Measurements from ENCODE around the gene CHCHD6.
A peak's percentile ranks its signal among the peaks of the same experiment; 100 is the strongest.

CHCHD6 gene

DNA sequence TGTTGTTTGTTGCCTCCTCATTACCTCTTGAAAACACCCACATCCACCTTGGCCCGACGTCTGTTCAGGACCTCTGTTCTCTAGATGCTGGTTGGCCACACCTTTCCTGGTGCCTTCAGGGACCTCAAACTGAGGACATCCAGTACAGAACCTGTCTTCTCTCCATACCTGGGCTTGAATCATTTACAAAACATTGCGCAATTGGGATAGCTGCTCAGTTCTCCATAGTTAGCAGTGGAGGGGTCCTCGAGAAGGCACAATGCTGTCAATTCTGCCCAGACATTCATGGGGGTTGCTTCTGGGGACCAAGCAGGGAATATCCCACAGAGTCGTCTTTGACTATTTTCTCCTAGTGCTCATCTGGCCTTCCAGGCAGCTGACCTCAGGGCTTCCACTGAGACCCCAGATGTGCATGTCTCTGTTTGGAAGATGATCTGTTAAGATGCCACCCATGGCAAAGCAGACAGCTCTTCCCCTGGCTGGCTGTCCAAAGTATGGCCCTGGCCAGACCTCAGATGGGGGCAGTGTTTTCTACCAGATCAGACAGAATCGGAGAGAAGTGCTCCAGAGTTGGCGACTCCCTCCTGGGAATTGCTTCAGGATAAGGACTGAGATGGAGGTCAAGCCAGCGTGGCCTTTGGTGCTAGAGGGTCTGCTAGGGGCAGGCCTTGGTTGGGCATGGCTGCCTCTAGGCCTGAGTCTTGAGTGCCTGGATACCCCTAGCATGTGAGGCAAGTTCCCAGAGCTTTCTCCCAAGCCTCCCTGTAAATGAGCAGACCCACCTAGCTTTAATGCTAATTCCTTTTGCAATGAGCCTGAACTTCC lies 46.1 kb downstream of the CHCHD6 start:
- peak; percentile 46 for DNase-seq (ENCODE audit: low spot score)
- no peak for TF ChIP-seq CTCF (IDR thresholded peaks at IDR 0.05)
- Histone ChIP-seq H3K4me3 (no peak overlapping the region), H3K27ac (no peak overlapping the region)

DNA sequence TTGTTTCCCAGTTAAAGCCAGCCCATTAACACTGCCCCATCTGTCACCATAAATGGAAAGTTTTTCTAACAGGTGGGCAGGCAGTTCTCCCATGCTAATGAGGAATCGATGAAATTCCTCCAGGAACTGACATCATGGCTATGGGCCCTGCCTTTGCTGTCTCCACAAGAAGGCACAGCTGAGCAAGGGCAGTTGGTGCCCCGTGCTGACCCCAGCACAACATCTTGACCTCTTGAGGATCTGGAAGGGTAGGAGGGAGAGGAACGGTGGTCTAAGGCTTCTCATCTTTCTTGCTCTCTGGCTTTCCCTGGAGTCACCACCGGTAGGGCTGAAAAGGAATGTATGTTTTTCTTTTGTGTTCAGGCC lies 46.7 kb downstream of the CHCHD6 start:
- peak; percentile 49 for DNase-seq (ENCODE audit: low spot score)
- Histone ChIP-seq H3K27ac (no peak overlapping the region), H3K4me3 (no peak overlapping the region)
- TF ChIP-seq CTCF (IDR thresholded peaks at IDR 0.05): no peak

DNA sequence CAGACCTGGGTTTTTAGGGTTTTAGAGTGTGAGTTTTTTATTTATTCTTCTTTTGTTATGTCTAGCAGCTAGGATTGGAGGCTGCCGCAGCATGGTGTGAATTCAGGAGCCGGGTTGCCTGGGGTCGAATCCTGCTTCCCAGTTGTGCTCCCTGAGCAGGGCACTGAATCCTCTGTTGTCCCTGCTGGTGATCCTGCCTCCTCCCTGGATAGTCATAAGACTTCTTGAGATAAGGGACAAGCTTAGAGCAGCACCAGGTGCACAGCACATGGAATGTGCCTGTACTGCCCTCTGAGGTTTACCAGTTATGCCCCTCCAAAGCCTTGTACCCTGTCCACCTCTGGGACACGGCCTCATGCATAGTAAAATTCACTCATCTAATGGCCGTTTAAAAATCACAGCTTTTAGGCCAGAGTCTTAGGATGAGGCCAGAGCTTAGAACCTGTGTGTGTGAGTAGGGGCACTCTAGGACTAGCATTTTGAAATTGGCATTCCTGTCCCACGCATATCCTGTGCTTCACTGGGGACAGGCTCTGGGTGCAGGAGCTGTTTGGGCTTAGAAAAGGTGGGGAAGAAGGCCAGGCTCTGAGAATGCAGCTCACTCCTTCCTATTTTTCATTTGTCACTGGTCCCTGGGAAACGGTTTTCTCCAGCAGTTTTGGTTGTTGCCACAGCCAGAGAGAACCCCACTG lies 47.7 kb downstream of the CHCHD6 start:
- H3K27ac ChIP-seq: no peak overlapping the region
- no peak for TF ChIP-seq CTCF (IDR thresholded peaks at IDR 0.05)
- no peak overlapping the region for H3K4me3 ChIP-seq
- DNase-seq (ENCODE audit: low spot score): no peak

GRCh38 chr3:126752303-126753190 lies 48.5 kb downstream of the CHCHD6 start:
- Histone ChIP-seq H3K4me3 (no peak overlapping the region), H3K27ac (no peak overlapping the region)
- TF ChIP-seq CTCF (IDR thresholded peaks at IDR 0.05): peak; percentile 77
- DNase-seq (ENCODE audit: low spot score): peak; percentile 81

- no peak for TF ChIP-seq CTCF (IDR thresholded peaks at IDR 0.05)
- peak; percentile 62 for DNase-seq (ENCODE audit: low spot score)
- Histone ChIP-seq H3K4me3 (no peak overlapping the region), H3K27ac (no peak overlapping the region)
These were observed 49.4 kb downstream of the CHCHD6 start for GRCh38 chr3:126753191-126754160.

DNA sequence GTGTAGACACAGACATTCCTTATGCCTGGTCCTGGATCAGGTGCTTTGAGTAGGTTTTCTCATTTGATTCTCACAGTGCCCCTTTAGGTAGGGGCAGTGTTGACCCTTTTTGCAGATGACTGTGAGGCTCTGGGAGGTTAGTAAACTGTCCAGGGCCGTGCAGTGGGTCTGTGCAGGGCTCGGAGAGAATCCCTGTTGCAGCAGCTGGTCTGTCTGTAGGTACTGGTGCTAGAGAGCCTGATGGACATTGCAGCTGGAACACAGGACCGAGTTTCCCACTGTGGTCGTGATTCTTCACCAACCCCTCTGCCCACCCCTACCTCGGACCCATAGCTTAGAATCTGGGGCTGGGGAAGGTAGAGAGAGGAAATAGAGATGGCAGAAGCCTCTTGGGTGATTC lies 51.8 kb downstream of the CHCHD6 start:
- no peak for TF ChIP-seq CTCF (IDR thresholded peaks at IDR 0.05)
- peak; percentile 46 for DNase-seq (ENCODE audit: low spot score)
- no peak overlapping the region for H3K4me3 ChIP-seq

More for the DNA sequence above, 51.8 kb downstream of the CHCHD6 start:
- H3K27ac ChIP-seq: no peak overlapping the region

Measured in coronary artery (tissue), 2 donors.